HepG2 (cell line): ENCODE data around the gene ZNF771. TPM values are rescaled to one million over a fixed set of nuclear protein-coding genes. Genes with fewer than 3 reads are reported as not detected.
A peak's percentile ranks its signal among the peaks of the same experiment; 100 is the strongest.

Experiments
- HDAC1 ChIP-seq: sonication (generic); formaldehyde crosslinking; IDR thresholded peaks from 2 replicates; pipeline ENCODE4 v1.5.1; 2020; ENCODE audit warnings: mild to moderate bottlenecking, missing genetic modification reagents
- HDAC2 ChIP-seq: sonication (generic); formaldehyde crosslinking; IDR thresholded peaks from 2 replicates; pipeline ENCODE4 v1.4.0; 2020; ENCODE audit warnings: missing genetic modification reagents
- HOXA7 ChIP-seq: sonication (generic); formaldehyde crosslinking; IDR thresholded peaks from 2 replicates; pipeline ENCODE4 v1.8.1; 2022; ENCODE audit warnings: mild to moderate bottlenecking, missing genetic modification reagents, moderate library complexity
- ISL2 ChIP-seq: sonication (generic); formaldehyde crosslinking; IDR thresholded peaks from 2 replicates; pipeline ENCODE4 v1.5.0; 2020; ENCODE audit warnings: missing genetic modification reagents
- KLF6 ChIP-seq: IDR thresholded peaks from 2 replicates; pipeline ENCODE4 v1.8.0; 2016; ENCODE audit warnings: missing biosample characterization, missing genetic modification reagents
- NR2C2 ChIP-seq: sonication (generic); formaldehyde crosslinking; IDR thresholded peaks from 2 replicates; pipeline ENCODE4 v1.4.0; 2020; ENCODE audit warnings: missing genetic modification reagents, mild to moderate bottlenecking, moderate library complexity, borderline replicate concordance
- REL ChIP-seq: sonication (generic); formaldehyde crosslinking; conservative IDR thresholded peaks from 2 replicates; pipeline ENCODE4 v1.8.0; 2022; ENCODE audit warnings: mild to moderate bottlenecking, missing genetic modification reagents, moderate library complexity
- SALL1 ChIP-seq: sonication (generic); formaldehyde crosslinking; IDR thresholded peaks from 2 replicates; pipeline ENCODE4 v1.8.0; 2022; ENCODE audit warnings: mild to moderate bottlenecking, missing genetic modification reagents
- SMAD3 ChIP-seq: sonication (generic); formaldehyde crosslinking; IDR thresholded peaks from 2 replicates; pipeline ENCODE4 v1.4.0; 2020; ENCODE audit warnings: missing genetic modification reagents
- SMAD9 ChIP-seq: sonication (generic); formaldehyde crosslinking; IDR thresholded peaks from 2 replicates; pipeline ENCODE4 v1.5.1; 2020; ENCODE audit warnings: mild to moderate bottlenecking, missing genetic modification reagents
- SRY ChIP-seq: sonication (generic); formaldehyde crosslinking; IDR thresholded peaks from 2 replicates; pipeline ENCODE4 v1.8.0; 2022; ENCODE audit warnings: mild to moderate bottlenecking, missing genetic modification reagents
- YY1 ChIP-seq: IDR thresholded peaks from 2 replicates; pipeline ENCODE4 v1.6.1; 2011; ENCODE audit warnings: low read length, low read depth, moderate library complexity, mild to moderate bottlenecking; ENCODE audit not compliant: insufficient read depth, insufficient replicate concordance
- ZNF460 ChIP-seq: sonication (generic); formaldehyde crosslinking; IDR thresholded peaks from 2 replicates; pipeline ENCODE4 v1.5.1; 2020; ENCODE audit warnings: missing genetic modification reagents, mild to moderate bottlenecking, borderline replicate concordance
- ZNF556 ChIP-seq: sonication (generic); formaldehyde crosslinking; IDR thresholded peaks from 2 replicates; pipeline ENCODE4 v1.4.0; 2020; ENCODE audit warnings: mild to moderate bottlenecking, missing genetic modification reagents, borderline replicate concordance
- ZNF644 ChIP-seq: IDR thresholded peaks from 2 replicates; pipeline ENCODE4 v1.6.1; 2016; ENCODE audit warnings: low read depth
- ZNF678 ChIP-seq: sonication (generic); formaldehyde crosslinking; IDR thresholded peaks from 2 replicates; pipeline ENCODE4 v1.4.0; 2020; ENCODE audit warnings: mild to moderate bottlenecking, missing genetic modification reagents
- polyA plus RNA-seq, 8 experiments: library from polyadenylated mRNA; depleted of rRNA in 3 of 8; stranded (reverse) in 7 of 8; unstranded in 1 of 8; fragments of >200 nt; fragmentation: Illumina TruSeq in 4 of 8; extraction: Trizol in 4 of 8; gene quantifications; 2 replicates each; pipeline versions ENCODE4 v1.2.1 to v1.2.3, GENCODE V29; 2011 to 2016; ENCODE audit warnings: low read depth in 4 of 8, missing spikeins in 1 of 8, mixed read lengths in 1 of 8; ENCODE audit not compliant: insufficient read depth in 1 of 8
- total RNA-seq, 5 experiments: library from RNA; depleted of rRNA; stranded (reverse); fragments of >200 nt; fragmentation: Illumina TruSeq; extraction: Trizol; gene quantifications; 2 replicates each; pipeline ENCODE4 v1.2.3, GENCODE V29; 2016; ENCODE audit warnings: low read depth in 1 of 5
- TF ChIP-seq, protein P1 (sequence below): sonication (generic); formaldehyde crosslinking; IDR thresholded peaks from 2 replicates; pipeline ENCODE4 v1.4.0; 2020; ENCODE audit warnings: missing genetic modification reagents, mild to moderate bottlenecking, borderline replicate concordance
- TF ChIP-seq, protein P2 (sequence below): sonication (generic); formaldehyde crosslinking; IDR thresholded peaks from 2 replicates; pipeline ENCODE4 v1.5.1; 2020; ENCODE audit warnings: mild to moderate bottlenecking, missing genetic modification reagents, borderline replicate concordance
- TF ChIP-seq, protein P3 (sequence below): sonication (generic); formaldehyde crosslinking; IDR thresholded peaks from 2 replicates; pipeline ENCODE4 v1.4.0; 2020; ENCODE audit warnings: low read depth, mild to moderate bottlenecking, missing genetic modification reagents
- TF ChIP-seq, protein P4 (sequence below): sonication (generic); formaldehyde crosslinking; IDR thresholded peaks from 2 replicates; pipeline ENCODE4 v1.4.0; 2020; ENCODE audit warnings: missing genetic modification reagents
- TF ChIP-seq, protein P5 (sequence below): IDR thresholded peaks from 2 replicates; pipeline ENCODE4 v1.6.1; 2016; ENCODE audit warnings: mild to moderate bottlenecking

Gene ZNF771
- total and polyA plus RNA-seq, 2 of the 13 experiments (the other 11 are each of a cell fraction or from before 2014, with no cell fraction given) = 5.0 to 11.8 TPM

DNA sequence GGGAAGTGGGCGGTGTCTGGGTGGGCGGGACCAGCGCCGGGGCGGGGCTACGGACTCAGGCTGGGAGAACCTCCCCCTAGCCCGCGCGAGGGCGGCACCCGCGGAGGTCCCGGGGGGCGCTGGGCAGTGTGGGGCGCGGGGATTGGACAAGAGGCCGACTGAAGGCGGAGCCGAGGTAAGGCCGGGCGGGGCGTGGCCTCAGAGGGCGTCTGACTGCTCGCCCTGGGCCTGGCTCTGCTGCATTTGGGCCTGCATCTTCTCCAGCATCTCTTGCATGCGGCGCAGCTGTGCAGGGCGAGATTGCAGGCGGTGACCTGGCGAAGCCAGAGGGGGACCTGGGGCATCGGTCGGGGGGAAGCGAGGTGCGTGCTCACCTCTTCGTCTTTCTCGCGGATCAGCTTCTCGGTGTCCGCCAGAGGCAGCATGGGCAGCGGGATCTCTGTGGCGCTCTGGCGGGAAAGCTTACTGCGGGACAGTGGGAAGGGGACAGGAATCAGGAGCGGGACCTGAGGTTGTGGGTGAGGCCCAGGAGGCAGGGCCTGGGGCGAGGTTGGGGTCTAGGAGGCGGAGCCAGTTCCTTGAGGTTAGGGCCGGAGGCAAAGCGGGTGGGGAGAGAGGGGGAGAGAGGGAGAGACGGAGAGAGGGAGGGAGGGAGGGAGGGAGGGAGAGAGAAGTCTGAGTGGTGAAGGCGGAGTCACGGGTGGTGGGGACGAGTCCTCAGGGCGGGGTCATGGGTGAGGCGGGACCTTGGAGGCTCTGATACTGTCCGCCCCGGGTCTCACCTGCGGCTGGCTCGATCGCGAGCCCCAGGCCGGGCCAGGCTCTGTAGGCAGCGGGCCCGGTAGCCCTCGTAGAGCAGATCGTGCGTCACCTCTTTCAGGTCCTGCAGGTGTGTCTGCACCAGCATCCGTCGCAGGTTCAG is 28.9 kb upstream of the ZNF771 start (continued):
- TF ChIP-seq, protein P1, sequence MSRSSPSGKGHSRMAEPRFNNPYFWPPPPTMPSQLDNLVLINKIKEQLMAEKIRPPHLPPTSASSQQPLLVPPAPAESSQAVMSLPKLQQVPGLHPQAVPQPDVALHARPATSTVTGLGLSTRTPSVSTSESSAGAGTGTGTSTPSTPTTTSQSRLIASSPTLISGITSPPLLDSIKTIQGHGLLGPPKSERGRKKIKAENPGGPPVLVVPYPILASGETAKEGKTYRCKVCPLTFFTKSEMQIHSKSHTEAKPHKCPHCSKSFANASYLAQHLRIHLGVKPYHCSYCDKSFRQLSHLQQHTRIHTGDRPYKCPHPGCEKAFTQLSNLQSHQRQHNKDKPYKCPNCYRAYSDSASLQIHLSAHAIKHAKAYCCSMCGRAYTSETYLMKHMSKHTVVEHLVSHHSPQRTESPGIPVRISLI (CRISPR knock-in tag) = peak; percentile 74; the same call in 1 of the 2 replicates
- TF ChIP-seq SALL1 (CRISPR knock-in tag) = peak; percentile 68
- peak; percentile 82 for TF ChIP-seq NR2C2 (CRISPR knock-in tag)
- TF ChIP-seq ZNF460 (CRISPR knock-in tag) = no peak; the same call in 1 of the 2 replicates
- TF ChIP-seq, protein P2, sequence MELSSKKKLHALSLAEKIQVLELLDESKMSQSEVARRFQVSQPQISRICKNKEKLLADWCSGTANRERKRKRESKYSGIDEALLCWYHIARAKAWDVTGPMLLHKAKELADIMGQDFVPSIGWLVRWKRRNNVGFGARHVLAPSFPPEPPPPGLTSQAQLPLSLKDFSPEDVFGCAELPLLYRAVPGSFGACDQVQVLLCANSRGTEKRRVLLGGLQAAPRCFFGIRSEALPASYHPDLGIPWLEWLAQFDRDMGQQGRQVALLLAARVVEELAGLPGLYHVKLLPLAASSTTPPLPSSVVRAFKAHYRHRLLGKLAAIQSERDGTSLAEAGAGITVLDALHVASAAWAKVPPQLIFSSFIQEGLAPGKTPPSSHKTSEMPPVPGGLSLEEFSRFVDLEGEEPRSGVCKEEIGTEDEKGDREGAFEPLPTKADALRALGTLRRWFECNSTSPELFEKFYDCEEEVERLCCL (CRISPR knock-in tag) = no peak
- peak; percentile 23 for TF ChIP-seq YY1
- TF ChIP-seq SRY = peak; percentile 92
- TF ChIP-seq SMAD9 (CRISPR knock-in tag) = no peak
- TF ChIP-seq SMAD3 (CRISPR knock-in tag) = 0 out of 2 replicates have a peak, but pooled peaks have one; percentile 34
- no peak for TF ChIP-seq ZNF644 (CRISPR knock-in tag)
- TF ChIP-seq, protein P3, sequence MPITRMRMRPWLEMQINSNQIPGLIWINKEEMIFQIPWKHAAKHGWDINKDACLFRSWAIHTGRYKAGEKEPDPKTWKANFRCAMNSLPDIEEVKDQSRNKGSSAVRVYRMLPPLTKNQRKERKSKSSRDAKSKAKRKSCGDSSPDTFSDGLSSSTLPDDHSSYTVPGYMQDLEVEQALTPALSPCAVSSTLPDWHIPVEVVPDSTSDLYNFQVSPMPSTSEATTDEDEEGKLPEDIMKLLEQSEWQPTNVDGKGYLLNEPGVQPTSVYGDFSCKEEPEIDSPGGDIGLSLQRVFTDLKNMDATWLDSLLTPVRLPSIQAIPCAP (CRISPR knock-in tag) = 0 out of 2 replicates have a peak, but pooled peaks have one; percentile 57
- peak; percentile 79; the same call in 1 of the 2 replicates for TF ChIP-seq HDAC2 (CRISPR knock-in tag)
- no peak for TF ChIP-seq HOXA7 (CRISPR knock-in tag)
- TF ChIP-seq HDAC1 (CRISPR knock-in tag) = peak; percentile 76; the same call in 1 of the 2 replicates
- TF ChIP-seq ZNF678 (CRISPR knock-in tag) = peak; percentile 87; the same call in 1 of the 2 replicates
- peak; percentile 98 for TF ChIP-seq ZNF556 (CRISPR knock-in tag)
- TF ChIP-seq, protein P4, sequence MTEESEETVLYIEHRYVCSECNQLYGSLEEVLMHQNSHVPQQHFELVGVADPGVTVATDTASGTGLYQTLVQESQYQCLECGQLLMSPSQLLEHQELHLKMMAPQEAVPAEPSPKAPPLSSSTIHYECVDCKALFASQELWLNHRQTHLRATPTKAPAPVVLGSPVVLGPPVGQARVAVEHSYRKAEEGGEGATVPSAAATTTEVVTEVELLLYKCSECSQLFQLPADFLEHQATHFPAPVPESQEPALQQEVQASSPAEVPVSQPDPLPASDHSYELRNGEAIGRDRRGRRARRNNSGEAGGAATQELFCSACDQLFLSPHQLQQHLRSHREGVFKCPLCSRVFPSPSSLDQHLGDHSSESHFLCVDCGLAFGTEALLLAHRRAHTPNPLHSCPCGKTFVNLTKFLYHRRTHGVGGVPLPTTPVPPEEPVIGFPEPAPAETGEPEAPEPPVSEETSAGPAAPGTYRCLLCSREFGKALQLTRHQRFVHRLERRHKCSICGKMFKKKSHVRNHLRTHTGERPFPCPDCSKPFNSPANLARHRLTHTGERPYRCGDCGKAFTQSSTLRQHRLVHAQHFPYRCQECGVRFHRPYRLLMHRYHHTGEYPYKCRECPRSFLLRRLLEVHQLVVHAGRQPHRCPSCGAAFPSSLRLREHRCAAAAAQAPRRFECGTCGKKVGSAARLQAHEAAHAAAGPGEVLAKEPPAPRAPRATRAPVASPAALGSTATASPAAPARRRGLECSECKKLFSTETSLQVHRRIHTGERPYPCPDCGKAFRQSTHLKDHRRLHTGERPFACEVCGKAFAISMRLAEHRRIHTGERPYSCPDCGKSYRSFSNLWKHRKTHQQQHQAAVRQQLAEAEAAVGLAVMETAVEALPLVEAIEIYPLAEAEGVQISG (CRISPR knock-in tag) = peak; percentile 78; the same call in 1 of the 2 replicates
- no peak; the same call in none of the 2 replicates for TF ChIP-seq ISL2
- no peak for TF ChIP-seq REL (CRISPR knock-in tag)
- TF ChIP-seq, protein P5, sequence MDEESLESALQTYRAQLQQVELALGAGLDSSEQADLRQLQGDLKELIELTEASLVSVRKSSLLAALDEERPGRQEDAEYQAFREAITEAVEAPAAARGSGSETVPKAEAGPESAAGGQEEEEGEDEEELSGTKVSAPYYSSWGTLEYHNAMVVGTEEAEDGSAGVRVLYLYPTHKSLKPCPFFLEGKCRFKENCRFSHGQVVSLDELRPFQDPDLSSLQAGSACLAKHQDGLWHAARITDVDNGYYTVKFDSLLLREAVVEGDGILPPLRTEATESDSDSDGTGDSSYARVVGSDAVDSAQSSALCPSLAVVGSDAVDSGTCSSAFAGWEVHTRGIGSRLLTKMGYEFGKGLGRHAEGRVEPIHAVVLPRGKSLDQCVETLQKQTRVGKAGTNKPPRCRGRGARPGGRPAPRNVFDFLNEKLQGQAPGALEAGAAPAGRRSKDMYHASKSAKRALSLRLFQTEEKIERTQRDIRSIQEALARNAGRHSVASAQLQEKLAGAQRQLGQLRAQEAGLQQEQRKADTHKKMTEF (CRISPR knock-in tag) = peak; percentile 83
- TF ChIP-seq KLF6 = peak; percentile 66; the same call in 1 of the 2 replicates
